Measurements from ENCODE around the gene YPEL2.
"Not testable (repeated sequence)": the region's sequence is repeated elsewhere in the genome, so short reads cannot be mapped to it uniquely, and the experiment has no call there.

Gene YPEL2

GRCh38 chr17:59378675-59379074, 47.2 kb downstream of the YPEL2 start:
- no peak for DNase-seq

DNA sequence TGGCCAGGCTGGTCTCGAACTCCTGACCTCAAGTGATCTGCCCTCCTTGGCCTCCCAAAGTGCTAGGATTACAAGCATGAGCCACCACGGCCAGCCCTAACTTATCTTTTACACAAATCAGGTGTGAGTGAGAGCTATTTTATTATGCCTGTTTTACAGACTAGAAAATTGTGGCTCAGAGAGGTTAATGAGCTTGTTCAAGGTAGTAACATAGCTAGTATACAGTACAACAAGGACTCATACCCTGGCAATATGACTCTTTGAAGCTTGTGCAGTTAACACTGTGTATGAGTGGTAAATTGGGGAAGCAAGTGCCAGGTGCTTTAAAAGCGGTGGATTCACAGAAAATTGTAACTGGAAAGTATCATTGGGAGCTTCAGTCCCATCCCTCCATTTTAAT, 49.0 kb downstream of the YPEL2 start:
- DNase-seq = no peak

- DNase-seq = peak; percentile 91
Observed at GRCh38 chr17:59381716-59382570, 50.5 kb downstream of the YPEL2 start.

DNA sequence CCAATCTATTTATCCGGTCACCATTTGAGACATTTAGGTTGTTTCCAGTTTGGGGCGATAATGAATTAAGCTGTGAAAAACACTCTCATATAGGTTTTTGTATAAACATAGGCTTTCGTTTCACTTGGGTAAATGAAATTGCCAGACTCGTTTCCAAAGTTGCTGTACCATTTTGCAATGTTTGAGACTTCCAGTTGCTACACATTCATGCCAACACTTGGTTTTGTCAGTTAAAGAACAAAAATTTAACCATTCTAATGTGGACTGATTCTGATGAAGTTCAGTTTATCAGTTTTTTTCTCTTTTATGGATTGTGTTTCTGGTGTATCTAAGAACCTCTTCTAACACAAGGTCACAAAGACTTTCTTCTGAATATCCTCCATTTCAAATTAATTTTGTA, 52.4 kb downstream of the YPEL2 start:
- no peak for DNase-seq

DNA sequence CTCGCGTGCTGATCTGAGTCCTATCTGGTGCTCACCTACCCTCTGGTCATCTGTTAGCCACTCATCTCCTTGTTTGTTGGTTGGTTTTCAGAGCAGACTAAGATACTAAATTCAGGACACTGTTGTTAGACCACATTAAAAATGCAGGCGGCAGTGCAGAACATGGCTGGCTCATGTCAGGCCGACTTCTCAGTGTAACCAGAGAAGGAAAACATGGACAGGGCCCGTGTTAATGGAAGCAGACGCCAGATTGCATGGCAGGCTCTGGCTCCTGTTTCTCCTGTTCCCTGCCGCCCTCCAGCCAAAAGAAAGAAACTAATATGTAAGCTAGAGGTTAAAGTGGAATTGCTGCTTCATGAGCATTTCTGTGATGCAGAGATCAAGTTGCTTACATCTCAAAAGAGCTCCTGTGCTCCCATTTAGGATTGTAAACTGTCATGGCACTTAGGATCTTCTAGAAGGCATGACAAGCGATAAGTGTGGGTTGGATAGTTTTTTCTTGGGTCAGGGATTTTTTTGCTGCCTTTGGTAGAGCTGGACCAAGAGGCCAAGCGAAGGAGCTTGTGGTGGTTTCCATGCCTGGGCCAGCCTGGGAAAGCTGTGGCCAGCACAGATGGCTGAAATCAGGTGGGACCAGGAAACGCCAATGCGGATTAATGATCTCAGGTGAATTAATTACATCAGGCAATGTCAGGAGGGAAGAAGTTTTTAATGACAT, 56.1 kb downstream of the YPEL2 start:
- peak; percentile 85 for DNase-seq

- DNase-seq = peak; percentile 64
Observed at GRCh38 chr17:59388069-59388556, 56.7 kb downstream of the YPEL2 start.

- DNase-seq = no peak
Observed at GRCh38 chr17:59389066-59389465, 57.6 kb downstream of the YPEL2 start.

- no peak for DNase-seq
Observed at GRCh38 chr17:59391021-59391420, 59.6 kb downstream of the YPEL2 start.

DNA sequence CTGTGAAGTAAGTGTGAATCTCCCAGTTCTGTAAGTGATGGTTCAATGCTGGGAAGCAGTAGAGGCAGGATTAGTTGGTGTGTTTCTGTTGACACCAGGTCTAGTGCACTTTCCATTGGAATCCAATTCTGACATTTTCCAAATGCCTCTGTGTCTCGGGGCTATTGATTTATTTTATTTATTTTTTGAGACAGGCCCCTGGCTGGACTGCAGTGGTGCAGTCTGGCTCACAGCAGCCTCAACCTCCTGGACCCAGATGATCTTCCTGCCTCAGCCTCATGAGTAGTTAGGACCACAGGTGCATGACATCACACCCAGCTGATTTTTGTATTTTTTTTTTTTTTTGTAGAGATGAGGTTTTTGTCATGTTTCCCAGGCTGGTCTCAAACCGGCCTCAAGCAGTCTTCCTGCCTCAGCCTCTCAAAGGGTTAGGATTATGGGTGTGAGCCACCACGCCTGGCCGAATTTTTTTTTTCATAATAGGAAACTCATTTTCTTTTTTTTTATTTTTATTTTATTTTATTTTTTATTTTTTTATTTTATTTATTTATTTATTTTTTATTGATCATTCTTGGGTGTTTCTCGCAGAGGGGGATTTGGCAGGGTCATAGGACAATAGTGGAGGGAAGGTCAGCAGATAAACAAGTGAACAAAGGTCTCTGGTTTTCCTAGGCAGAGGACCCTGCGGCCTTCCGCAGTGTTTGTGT, 61.7 kb downstream of the YPEL2 start:
- DNase-seq = no peak

- not testable (repeated sequence) for DNase-seq
Observed at GRCh38 chr17:59393742-59394410, 62.4 kb downstream of the YPEL2 start.

- DNase-seq = no peak
Observed at GRCh38 chr17:59396134-59396826, 64.8 kb downstream of the YPEL2 start.

DNA sequence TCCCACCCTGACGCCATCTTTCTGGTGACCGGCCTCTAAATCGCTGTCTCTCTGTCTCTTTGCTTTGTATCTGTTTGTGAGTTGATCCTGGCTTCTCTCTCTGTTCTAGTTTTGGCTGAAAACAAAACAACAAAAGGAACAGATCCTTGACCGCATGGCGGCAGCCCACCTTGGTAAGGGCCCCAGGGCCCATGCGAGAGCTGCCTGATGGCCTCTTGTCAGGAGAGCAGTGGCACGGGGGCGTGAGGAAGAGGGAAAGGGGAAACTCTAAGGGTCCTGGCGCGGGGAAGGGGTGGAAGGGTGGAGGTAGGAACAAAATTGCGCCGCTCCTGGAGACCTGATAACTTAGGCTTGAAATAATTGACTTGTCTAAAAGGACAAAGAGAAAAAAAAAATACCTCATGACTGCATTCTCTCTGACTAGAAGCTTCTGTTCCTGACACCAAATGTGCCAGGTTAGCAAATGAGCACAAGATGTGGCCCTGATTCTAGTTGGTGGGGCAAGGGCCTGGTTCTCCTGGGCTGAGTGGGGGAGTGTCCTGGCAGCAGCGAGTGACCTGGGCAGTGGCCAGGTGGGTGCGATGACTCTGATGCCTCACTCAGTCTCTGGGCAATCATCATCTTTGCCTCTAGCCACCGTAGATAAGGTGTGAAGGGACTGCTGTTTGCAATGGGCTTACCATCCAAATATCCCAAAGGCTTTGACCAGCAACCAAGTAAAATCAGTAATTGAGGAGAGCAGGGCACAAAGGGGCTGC, 66.0 kb downstream of the YPEL2 start:
- DNase-seq = no peak

DNA sequence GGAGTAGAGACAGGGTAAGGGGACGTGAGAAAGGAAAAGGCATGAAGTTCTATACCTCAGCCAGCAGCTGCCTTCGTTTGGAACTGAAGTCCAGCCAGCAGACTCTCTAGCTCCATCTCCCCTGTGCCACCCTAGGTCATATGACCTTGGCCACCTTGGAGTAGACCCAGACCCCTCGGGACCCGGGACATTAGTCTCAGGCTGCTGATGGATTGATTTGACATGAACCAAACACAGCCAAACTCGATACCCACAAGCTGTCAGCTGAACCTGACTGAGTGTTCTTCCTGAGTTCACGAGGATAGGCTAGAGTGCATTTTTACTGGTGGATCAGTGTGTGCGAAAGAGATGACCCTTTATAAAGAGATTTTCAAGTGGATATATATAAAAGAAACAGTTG, 68.5 kb downstream of the YPEL2 start:
- DNase-seq = no peak

DNA sequence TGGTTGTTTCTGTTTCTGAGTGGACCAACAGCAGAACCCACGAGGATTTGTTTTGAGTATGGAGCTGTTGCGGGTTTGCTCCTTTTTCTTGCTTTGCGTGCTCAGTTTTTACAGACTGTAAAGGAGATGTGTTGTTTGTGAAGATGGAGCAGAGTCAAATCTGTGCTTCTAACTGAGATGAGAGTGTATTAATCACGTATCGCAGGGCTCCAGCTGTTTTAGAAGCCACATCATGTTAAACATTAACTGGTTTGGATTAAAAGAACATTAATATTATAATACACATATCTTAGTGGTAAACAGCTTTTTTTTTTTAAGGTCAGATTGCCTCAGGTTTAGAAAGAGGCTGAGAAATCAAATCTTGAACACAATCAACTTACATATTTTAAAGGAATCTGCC, 69.4 kb downstream of the YPEL2 start:
- no peak for DNase-seq

DNA sequence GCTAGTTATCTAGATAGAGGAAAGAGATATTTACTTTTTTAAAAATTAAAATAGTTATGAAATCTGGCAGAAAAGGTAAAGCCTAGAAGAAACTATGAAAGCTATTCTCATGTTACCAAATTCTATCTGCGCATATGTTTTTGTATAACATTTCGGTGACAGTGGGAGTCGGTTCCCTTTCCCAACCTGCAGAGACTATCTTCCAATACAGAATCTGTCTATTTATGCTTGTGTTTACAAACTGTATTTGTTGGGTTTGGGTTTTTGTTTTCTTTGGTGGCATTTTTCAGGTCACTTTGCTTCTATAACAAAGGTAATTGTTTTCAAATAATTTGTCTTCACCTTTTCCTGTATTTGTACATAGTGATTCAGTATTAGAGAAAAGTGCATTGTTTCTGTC, 69.8 kb downstream of the YPEL2 start:
- DNase-seq = no peak

GRCh38 chr17:59401725-59402124, 70.3 kb downstream of the YPEL2 start:
- no peak for DNase-seq

- DNase-seq = no peak
Observed at GRCh38 chr17:59402760-59403159, 71.3 kb downstream of the YPEL2 start.

DNA sequence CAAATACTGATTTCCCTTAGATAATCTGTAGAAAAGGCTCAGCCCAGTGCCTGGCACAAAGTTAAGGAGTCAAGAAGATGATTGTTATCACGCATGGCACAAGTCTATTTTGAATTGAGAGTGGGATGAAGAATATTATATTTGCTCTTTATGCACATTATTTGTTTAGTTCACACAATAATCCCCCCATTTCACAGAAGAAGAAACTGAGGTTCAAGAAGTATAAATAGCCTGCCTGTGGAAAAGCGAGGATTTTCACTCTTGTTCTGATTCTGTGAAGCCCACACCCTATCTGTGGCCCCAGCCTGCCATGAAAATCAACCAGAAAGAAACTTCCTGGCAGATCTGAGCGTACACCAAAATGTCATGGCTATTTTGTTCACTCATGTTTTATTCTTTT, 73.0 kb downstream of the YPEL2 start:
- no peak for DNase-seq

DNA sequence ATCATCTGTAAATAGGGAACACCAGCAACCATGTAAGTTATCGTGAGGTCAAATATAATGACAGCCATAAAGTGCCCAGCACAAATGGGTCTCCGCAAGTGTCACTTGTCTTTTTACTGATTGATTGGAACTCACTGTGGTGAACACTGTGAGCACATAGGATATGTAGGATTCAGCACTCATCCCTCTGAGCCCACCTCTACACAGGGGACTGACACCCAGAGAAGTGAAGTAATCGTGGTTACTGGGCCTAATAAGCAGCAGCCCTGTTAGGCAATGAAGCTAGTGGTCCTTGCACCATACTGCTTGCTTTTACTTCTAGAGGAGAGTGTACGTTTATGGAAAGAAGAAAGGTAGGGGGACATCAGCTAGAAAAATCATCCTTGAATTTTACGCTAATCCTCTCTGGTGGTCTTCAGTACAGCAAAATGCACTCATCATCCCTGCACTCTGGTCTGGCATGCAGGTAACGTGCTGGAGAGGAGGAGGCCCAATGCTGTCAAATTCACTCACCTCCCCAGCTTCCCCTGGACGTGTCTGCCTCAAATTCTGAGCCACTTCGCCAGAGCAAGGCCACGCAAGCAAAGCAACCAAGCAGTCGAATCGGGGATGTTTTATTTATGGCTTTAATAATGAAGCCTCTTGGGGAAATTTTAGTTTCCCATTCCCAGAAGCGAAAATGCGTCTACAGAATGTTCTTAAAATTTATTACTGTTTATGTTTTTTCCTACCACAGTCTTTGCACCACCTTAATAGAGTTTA, 74.7 kb downstream of the YPEL2 start:
- no peak for DNase-seq

DNA sequence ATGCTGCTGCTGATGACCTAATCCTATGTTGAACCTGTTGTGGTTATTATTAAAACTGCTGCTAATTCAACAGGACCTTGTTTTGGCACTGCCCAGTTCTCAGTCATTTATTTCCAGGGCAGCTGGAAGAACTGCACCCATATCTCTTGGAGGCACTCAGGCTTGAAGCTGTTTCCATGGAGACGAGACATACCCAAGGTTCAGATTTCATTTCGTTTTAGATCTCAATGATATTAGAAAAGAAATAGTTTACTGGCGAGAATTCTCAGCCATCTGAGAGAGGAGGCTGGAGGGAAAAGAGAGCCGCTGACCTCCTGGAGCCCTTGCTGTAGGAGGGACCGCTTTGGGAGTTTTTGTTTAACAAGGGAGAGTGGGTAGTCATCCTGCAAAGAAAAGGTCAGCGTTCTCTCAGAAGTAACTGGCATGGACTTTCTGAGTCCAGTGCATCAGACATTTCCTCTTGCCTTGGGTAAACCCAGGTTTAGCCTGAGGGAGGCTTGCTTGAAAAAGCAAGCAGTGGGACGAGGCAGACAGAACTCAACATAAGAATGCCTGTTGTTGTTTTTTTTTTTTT, 75.4 kb downstream of the YPEL2 start:
- peak; percentile 56 for DNase-seq

Data from NCI-H1694 treated with DMSO at 0.1 percent for 48 hours (cell line).